H1 (cell line): ENCODE results near the gene RNF215. TPM values are rescaled to one million over a fixed set of nuclear protein-coding genes. Genes with fewer than 3 reads are reported as not detected.

Experiments used
- ATF2 ChIP-seq: IDR thresholded peaks from 2 replicates; pipeline ENCODE4 v1.6.1; 2012; ENCODE audit warnings: low read length, inconsistent platforms
- CBX5 ChIP-seq: fragments of 300-800, 300-1000 bp; sonication (generic); IDR thresholded peaks from 2 replicates; pipeline ENCODE4 v1.7.1; 2016; ENCODE audit warnings: antibody characterized with exemption, low read length, low read depth
- CTCF ChIP-seq, 3 experiments: IDR thresholded peaks; 1 replicate in 2 of 3; 2 replicates in 1 of 3; pipeline versions ENCODE4 v1.5.1 to v1.6.1; 2011; ENCODE audit warnings: low read length in 3 of 3, mild to moderate bottlenecking in 3 of 3, inconsistent platforms in 2 of 3, low read depth in 1 of 3, moderate library complexity in 1 of 3; ENCODE audit not compliant: insufficient read depth in 1 of 3; ENCODE audit errors: control extremely low read depth in 1 of 3
- EGR1 ChIP-seq: IDR thresholded peaks from 2 replicates; pipeline ENCODE4 v1.6.1; 2011; ENCODE audit warnings: low read depth, low read length, borderline replicate concordance
- GABPA ChIP-seq: IDR thresholded peaks from 2 replicates; pipeline ENCODE4 v1.6.1; 2011; ENCODE audit warnings: mild to moderate bottlenecking, low read length, moderate library complexity, borderline replicate concordance; ENCODE audit not compliant: insufficient read depth
- RFX5 ChIP-seq: IDR thresholded peaks from 2 replicates; pipeline ENCODE4 v1.6.1; 2011; ENCODE audit warnings: low read depth, low read length, improper control_type of control experiment, borderline replicate concordance
- TEAD4 ChIP-seq: IDR thresholded peaks from 2 replicates; pipeline ENCODE4 v1.6.1; 2012; ENCODE audit warnings: low read depth, low read length, inconsistent platforms, mixed read lengths
- polyA plus RNA-seq, 7 experiments: library from polyadenylated mRNA; depleted of rRNA in 3 of 7; stranded (reverse) in 5 of 7; unstranded in 2 of 7; fragments of >200 nt in 5 of 7; fragments of 200-250 nt in 2 of 7; gene quantifications; 1 replicate in 5 of 7; 2 replicates in 1 of 7; 4 replicates in 1 of 7; pipeline versions ENCODE4 v1.2.1 to v1.2.3, GENCODE V29; 2011 to 2013; ENCODE audit warnings: missing spikeins in 2 of 7, mixed read lengths in 2 of 7
- total RNA-seq: library from RNA; stranded (reverse); fragmentation: NEBNext Ultra II Directional; extraction: Animal tissue kit (Norgen Biotek cat#: 25700); gene quantifications from 2 replicates; pipeline ENCODE4 v1.2.1, GENCODE V29; 2021

Gene RNF215
- total and polyA plus RNA-seq, 2 of the 8 experiments (the other 6 are each of a cell fraction or from before 2014, with no cell fraction given): 13.1 to 19.0 TPM

GRCh38 chr22:30423301-30423958 lies 36.2 kb upstream of the RNF215 start (continued):
- TF ChIP-seq ATF2: no peak
- no peak for TF ChIP-seq RFX5
- TF ChIP-seq GABPA: no peak
- TF ChIP-seq CTCF (IDR thresholded peaks at IDR 0.05; ENCODE audit: control extremely low read depth in 1 of 3, insufficient read depth in 1 of 3, low read depth in 1 of 3, low read length in 3 of 3): no peak
- no peak for TF ChIP-seq EGR1
- TF ChIP-seq CBX5: no peak
- TF ChIP-seq TEAD4: no peak
